ENCODE results near the gene EIF3C. TPM values are rescaled to one million over a fixed set of nuclear protein-coding genes. Genes with fewer than 3 reads are reported as not detected.
"Not testable (repeated sequence)": the region's sequence is repeated elsewhere in the genome, so short reads cannot be mapped to it uniquely, and the experiment has no call there.

EIF3C gene
- total RNA-seq (100 to 1,000 TPM; 114 to 117 TPM), polyA plus RNA-seq (100 to 1,000 TPM; 212 TPM)

GRCh38 chr16:28711220-28712083 is at the start of gene EIF3C:
Gene EIF3C (plus strand): TSS chr16:28711464. CDS start chr16:28711687, 223 bp downstream.
- no CpG with 5 or more reads among the region's 66 CpGs for WGBS
- H3K4me3 ChIP-seq (ENCODE audit: low read depth in 1 of 3, low read length in 3 of 3): not testable (repeated sequence)

GRCh38 chr16:28666264-28666663 is 45.0 kb upstream of the EIF3C start:
- not testable (repeated sequence) for DNase-seq (ENCODE audit: low spot score); H3K27me3 ChIP-seq (ENCODE audit: control insufficient read depth in 4 of 4, insufficient read depth in 4 of 4, low read length in 3 of 4); H3K4me3 ChIP-seq (ENCODE audit: low read depth in 1 of 3, low read length in 3 of 3); H3K36me3 ChIP-seq (ENCODE audit: control insufficient read depth in 4 of 4, insufficient read depth in 3 of 4, low read depth in 1 of 4, low read length in 3 of 4); H3K9ac ChIP-seq (ENCODE audit: low read depth in 1 of 2, low read length in 2 of 2); H3K4me1 ChIP-seq (ENCODE audit: control insufficient read depth in 4 of 4, insufficient read depth in 4 of 4, low read length in 3 of 4); H3K27ac ChIP-seq (ENCODE audit: low read depth in 1 of 2, low read length in 2 of 2); H3K9me3 ChIP-seq (ENCODE audit: control insufficient read depth in 4 of 4, low read length in 3 of 4)
- WGBS: 94% methylated on average over 10 of the region's 25 CpGs

More at GRCh38 chr16:28711220-28712083, at the start of gene EIF3C:
- H3K36me3 ChIP-seq (ENCODE audit: control insufficient read depth in 4 of 4, insufficient read depth in 3 of 4, low read depth in 1 of 4, low read length in 3 of 4); H3K4me1 ChIP-seq (ENCODE audit: control insufficient read depth in 4 of 4, insufficient read depth in 4 of 4, low read length in 3 of 4); H3K27ac ChIP-seq (ENCODE audit: low read depth in 1 of 2, low read length in 2 of 2); DNase-seq (ENCODE audit: low spot score); H3K27me3 ChIP-seq (ENCODE audit: control insufficient read depth in 4 of 4, insufficient read depth in 4 of 4, low read length in 3 of 4); H3K9ac ChIP-seq (ENCODE audit: low read depth in 1 of 2, low read length in 2 of 2); H3K9me3 ChIP-seq (ENCODE audit: control insufficient read depth in 4 of 4, low read length in 3 of 4): not testable (repeated sequence)

- not testable (repeated sequence) for H3K9me3 ChIP-seq (ENCODE audit: control insufficient read depth in 4 of 4, low read length in 3 of 4); DNase-seq (ENCODE audit: low spot score); H3K36me3 ChIP-seq (ENCODE audit: control insufficient read depth in 4 of 4, insufficient read depth in 3 of 4, low read depth in 1 of 4, low read length in 3 of 4); H3K4me1 ChIP-seq (ENCODE audit: control insufficient read depth in 4 of 4, insufficient read depth in 4 of 4, low read length in 3 of 4); H3K27me3 ChIP-seq (ENCODE audit: control insufficient read depth in 4 of 4, insufficient read depth in 4 of 4, low read length in 3 of 4); H3K4me3 ChIP-seq (ENCODE audit: low read depth in 1 of 3, low read length in 3 of 3); H3K9ac ChIP-seq (ENCODE audit: low read depth in 1 of 2, low read length in 2 of 2); H3K27ac ChIP-seq (ENCODE audit: low read depth in 1 of 2, low read length in 2 of 2)
- no CpG with 5 or more reads among the region's 7 CpGs for WGBS
Measured at GRCh38 chr16:28667480-28667879, 43.8 kb upstream of the EIF3C start.

GRCh38 chr16:28668199-28668598 is 43.1 kb upstream of the EIF3C start:
- not testable (repeated sequence) for H3K4me3 ChIP-seq (ENCODE audit: low read depth in 1 of 3, low read length in 3 of 3); H3K4me1 ChIP-seq (ENCODE audit: control insufficient read depth in 4 of 4, insufficient read depth in 4 of 4, low read length in 3 of 4); H3K27me3 ChIP-seq (ENCODE audit: control insufficient read depth in 4 of 4, insufficient read depth in 4 of 4, low read length in 3 of 4); H3K9ac ChIP-seq (ENCODE audit: low read depth in 1 of 2, low read length in 2 of 2); H3K27ac ChIP-seq (ENCODE audit: low read depth in 1 of 2, low read length in 2 of 2); DNase-seq (ENCODE audit: low spot score); H3K36me3 ChIP-seq (ENCODE audit: control insufficient read depth in 4 of 4, insufficient read depth in 3 of 4, low read depth in 1 of 4, low read length in 3 of 4); H3K9me3 ChIP-seq (ENCODE audit: control insufficient read depth in 4 of 4, low read length in 3 of 4)
- no CpG with 5 or more reads among the region's 4 CpGs for WGBS

- not testable (repeated sequence) for H3K36me3 ChIP-seq (ENCODE audit: control insufficient read depth in 4 of 4, insufficient read depth in 3 of 4, low read depth in 1 of 4, low read length in 3 of 4); H3K9me3 ChIP-seq (ENCODE audit: control insufficient read depth in 4 of 4, low read length in 3 of 4); H3K4me3 ChIP-seq (ENCODE audit: low read depth in 1 of 3, low read length in 3 of 3); DNase-seq (ENCODE audit: low spot score); H3K27me3 ChIP-seq (ENCODE audit: control insufficient read depth in 4 of 4, insufficient read depth in 4 of 4, low read length in 3 of 4); H3K9ac ChIP-seq (ENCODE audit: low read depth in 1 of 2, low read length in 2 of 2); H3K4me1 ChIP-seq (ENCODE audit: control insufficient read depth in 4 of 4, insufficient read depth in 4 of 4, low read length in 3 of 4); H3K27ac ChIP-seq (ENCODE audit: low read depth in 1 of 2, low read length in 2 of 2)
- WGBS: no CpG with 5 or more reads among the region's 10 CpGs
Measured at GRCh38 chr16:28688327-28688952, 22.8 kb upstream of the EIF3C start.

- not testable (repeated sequence) for H3K4me1 ChIP-seq (ENCODE audit: control insufficient read depth in 4 of 4, insufficient read depth in 4 of 4, low read length in 3 of 4); H3K4me3 ChIP-seq (ENCODE audit: low read depth in 1 of 3, low read length in 3 of 3); H3K9me3 ChIP-seq (ENCODE audit: control insufficient read depth in 4 of 4, low read length in 3 of 4); DNase-seq (ENCODE audit: low spot score); H3K36me3 ChIP-seq (ENCODE audit: control insufficient read depth in 4 of 4, insufficient read depth in 3 of 4, low read depth in 1 of 4, low read length in 3 of 4); H3K27me3 ChIP-seq (ENCODE audit: control insufficient read depth in 4 of 4, insufficient read depth in 4 of 4, low read length in 3 of 4); H3K27ac ChIP-seq (ENCODE audit: low read depth in 1 of 2, low read length in 2 of 2); H3K9ac ChIP-seq (ENCODE audit: low read depth in 1 of 2, low read length in 2 of 2)
- no CpG with 5 or more reads among the region's 13 CpGs for WGBS
Measured at GRCh38 chr16:28689425-28689824, 21.8 kb upstream of the EIF3C start.

- not testable (repeated sequence) for H3K4me3 ChIP-seq (ENCODE audit: low read depth in 1 of 3, low read length in 3 of 3); H3K27me3 ChIP-seq (ENCODE audit: control insufficient read depth in 4 of 4, insufficient read depth in 4 of 4, low read length in 3 of 4); H3K36me3 ChIP-seq (ENCODE audit: control insufficient read depth in 4 of 4, insufficient read depth in 3 of 4, low read depth in 1 of 4, low read length in 3 of 4); H3K9ac ChIP-seq (ENCODE audit: low read depth in 1 of 2, low read length in 2 of 2); H3K27ac ChIP-seq (ENCODE audit: low read depth in 1 of 2, low read length in 2 of 2); H3K9me3 ChIP-seq (ENCODE audit: control insufficient read depth in 4 of 4, low read length in 3 of 4); DNase-seq (ENCODE audit: low spot score); H3K4me1 ChIP-seq (ENCODE audit: control insufficient read depth in 4 of 4, insufficient read depth in 4 of 4, low read length in 3 of 4)
- WGBS: 90% methylated on average over 2 of the region's 4 CpGs
Measured at GRCh38 chr16:28691722-28692121, 19.5 kb upstream of the EIF3C start.

GRCh38 chr16:28693257-28693950 is 17.9 kb upstream of the EIF3C start:
- H3K4me1 ChIP-seq (ENCODE audit: control insufficient read depth in 4 of 4, insufficient read depth in 4 of 4, low read length in 3 of 4); DNase-seq (ENCODE audit: low spot score); H3K27me3 ChIP-seq (ENCODE audit: control insufficient read depth in 4 of 4, insufficient read depth in 4 of 4, low read length in 3 of 4); H3K4me3 ChIP-seq (ENCODE audit: low read depth in 1 of 3, low read length in 3 of 3); H3K36me3 ChIP-seq (ENCODE audit: control insufficient read depth in 4 of 4, insufficient read depth in 3 of 4, low read depth in 1 of 4, low read length in 3 of 4); H3K27ac ChIP-seq (ENCODE audit: low read depth in 1 of 2, low read length in 2 of 2); H3K9ac ChIP-seq (ENCODE audit: low read depth in 1 of 2, low read length in 2 of 2); H3K9me3 ChIP-seq (ENCODE audit: control insufficient read depth in 4 of 4, low read length in 3 of 4): not testable (repeated sequence)
- WGBS: no CpG with 5 or more reads among the region's 11 CpGs

All from liver (tissue), 9 donors.